NCI-H2196 treated with DMSO at 0.1 percent for 48 hours (cell line): ENCODE measurements around the gene GLRX5.
A peak's percentile ranks its signal among the peaks of the same experiment; 100 is the strongest.
"Not testable (repeated sequence)": the region's sequence is repeated elsewhere in the genome, so short reads cannot be mapped to it uniquely, and the experiment has no call there.

Source experiments
- DNase-seq: peaks from one replicate; lab custom pipeline; 2025; ENCODE audit not compliant: unreplicated experiment; lab: John Stamatoyannopoulos, UW

The GLRX5 gene

DNA sequence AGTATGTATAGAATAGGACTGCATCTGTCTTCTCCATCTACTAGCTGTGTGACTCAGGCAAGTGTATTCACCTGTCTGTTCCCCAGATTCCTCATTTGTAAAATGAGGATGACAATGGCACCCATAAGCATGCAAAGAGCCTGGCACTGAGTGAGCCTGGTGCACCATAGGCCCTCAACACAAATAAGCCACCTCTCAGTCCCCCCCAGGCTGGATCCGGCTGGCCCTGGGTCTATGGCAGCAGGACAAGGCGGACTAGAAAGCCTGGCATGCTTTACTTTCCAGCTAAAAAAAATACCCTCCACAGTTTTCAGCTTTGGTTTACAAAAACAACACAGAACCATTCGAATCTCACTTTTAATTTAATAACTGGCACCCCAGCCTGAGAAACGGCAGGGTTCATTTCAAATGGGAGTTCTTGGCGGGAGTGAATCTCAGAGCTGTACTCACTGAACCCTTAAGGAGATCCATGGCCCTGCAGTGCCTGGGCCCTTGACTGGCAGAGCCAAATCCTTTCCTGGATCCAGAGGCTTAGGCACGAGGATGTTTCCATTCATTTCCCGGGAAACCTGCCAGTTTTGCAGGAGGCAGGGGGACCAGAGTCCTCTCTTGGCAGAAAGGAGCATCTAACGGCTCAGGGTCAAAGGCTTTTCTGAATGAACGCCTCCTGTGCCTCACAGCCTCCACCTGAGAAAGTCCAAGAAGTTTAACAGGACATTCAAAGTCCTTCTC is 36.1 kb upstream of the GLRX5 start:
- DNase-seq, result no peak

DNA sequence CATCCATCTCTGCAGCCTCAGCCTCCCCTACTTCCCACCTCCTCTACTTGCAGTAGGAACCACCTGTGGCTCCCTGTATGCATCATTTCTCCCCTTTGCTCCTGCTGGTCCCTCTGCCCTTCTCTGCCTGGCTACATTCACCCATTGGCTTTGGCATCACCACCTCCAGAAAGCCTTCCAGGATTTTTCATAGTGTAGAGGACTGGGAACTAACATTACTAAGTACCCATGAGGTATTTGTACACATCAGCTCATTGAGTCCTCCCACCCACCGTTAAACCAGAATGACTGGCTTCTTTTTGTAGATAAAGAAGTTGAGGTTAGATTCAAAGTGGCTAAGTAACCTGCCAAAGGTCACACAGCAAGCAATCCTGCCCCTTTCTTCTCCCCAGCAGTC is 35.5 kb upstream of the GLRX5 start:
- DNase-seq, result no peak

DNA sequence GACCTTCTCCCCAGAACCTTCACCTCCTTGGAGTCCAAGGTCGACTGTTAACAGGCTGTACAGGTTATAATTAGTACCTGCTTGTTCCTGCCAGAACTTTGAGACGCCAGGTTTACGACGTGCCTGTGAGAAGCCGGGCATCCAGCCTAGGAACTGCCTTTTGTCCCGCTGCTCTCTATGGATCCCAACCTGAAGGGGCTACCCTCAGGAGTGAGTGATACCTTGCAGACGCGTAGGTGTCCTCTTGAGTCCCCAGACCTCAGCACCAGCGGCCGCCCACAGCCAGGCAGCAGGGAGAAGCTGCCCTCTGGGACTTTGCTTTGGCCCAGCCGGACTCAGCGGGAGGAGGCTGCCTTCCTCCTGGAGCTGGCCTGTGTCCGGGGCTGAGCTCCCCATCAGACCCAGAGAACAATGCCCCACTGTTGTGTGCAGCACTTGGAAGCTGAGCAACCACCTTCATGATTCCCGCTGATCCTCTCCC is 34.6 kb upstream of the GLRX5 start:
- DNase-seq, result no peak

- no peak for DNase-seq
Measured at GRCh38 chr14:95500772-95501401, 34.0 kb upstream of the GLRX5 start.

DNA sequence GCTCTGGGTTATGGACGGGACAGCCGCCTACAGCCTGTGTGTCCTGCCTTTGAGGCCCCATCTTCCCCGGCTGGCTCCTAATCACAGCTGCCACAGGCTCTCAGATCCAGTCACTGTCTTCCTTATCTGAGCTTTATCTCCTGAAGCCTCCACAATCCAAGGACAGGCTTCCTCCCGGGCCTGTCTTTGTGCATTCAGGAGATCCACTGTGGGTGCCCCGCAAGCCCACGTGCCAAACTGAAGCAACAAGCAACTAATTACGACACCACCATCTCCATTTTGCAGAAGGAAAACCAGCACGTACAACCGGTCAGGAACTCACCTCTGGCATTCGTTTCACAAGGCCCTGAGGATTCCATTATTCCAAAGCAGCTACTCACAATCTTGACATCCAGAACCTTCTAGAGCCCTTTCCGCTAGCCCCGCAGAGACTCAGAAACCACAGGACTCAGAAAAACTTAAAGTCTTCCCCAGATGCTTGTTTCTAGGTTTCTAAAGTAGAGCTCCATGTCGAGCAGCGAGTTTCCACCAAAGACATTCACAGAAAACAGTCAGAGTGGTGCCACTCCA is 32.4 kb upstream of the GLRX5 start:
- DNase-seq, result no peak

- no peak for DNase-seq
Measured at GRCh38 chr14:95503365-95504134, 31.3 kb upstream of the GLRX5 start.

- no peak for DNase-seq
Measured at GRCh38 chr14:95504135-95505029, 30.5 kb upstream of the GLRX5 start.

- DNase-seq, result no peak
Measured at GRCh38 chr14:95505030-95505589, 29.7 kb upstream of the GLRX5 start.

- peak; percentile 2 for DNase-seq
Measured at GRCh38 chr14:95507174-95507573, 27.7 kb upstream of the GLRX5 start.

- DNase-seq, result peak; percentile 26
Measured at GRCh38 chr14:95507701-95508103, 27.1 kb upstream of the GLRX5 start.

DNA sequence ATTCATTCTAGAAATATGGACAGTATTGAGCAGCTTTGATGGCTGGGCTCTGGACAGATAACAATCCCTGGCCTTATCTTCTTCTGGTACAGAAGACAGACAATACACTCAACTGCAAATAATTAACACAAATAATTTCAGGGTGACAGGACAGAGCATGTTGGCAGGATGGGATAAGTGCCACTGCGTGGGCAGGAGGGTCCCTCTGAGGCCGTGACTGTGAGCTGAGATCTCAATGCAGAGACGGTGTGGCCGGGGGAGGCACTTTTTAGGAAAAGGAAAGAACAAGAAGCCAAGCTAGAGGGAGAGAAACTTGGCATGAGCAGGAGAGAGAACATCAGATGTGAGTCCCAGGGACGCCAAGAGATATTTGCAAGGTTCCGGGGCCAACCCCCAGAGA is 26.5 kb upstream of the GLRX5 start:
- DNase-seq, result no peak

DNA sequence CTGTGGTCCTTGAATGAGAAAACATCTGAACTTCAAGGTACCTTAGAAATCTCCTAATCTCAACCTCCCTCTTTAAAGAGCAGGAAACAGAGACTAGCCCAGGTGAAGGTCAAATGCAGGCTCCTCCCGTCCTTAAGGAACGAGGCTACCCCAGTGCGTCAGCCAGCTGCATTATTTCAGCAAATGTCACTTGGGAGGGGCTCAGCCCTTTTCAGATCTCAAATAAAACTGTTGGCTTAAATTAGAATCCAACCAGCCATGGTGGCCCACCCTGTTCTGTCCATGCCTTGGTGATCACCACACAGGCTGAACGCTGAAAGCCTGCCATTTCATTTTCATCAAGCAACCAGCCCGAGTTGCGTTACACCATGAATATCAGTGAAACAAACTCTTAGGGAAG is 25.4 kb upstream of the GLRX5 start:
- DNase-seq, result no peak

DNA sequence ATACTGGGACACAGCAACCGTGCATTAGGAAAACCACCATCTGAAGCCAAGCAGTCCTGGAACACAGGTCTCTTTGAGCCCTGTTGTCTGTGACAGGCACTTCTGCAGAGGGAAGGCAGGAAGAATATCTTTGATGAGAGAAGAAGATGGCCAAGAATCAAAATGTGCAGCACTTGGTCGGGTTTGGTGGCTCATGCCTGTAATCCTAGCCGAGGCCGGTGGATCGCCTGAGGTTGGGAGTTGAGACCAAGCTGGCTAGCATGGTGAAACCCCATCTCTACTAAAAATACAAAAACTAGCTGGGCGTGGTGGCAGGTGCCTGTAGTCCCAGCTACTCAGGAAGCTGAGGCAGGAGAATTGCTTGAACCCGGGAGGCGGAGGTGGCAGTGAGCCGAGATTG is 24.5 kb upstream of the GLRX5 start:
- DNase-seq, result not testable (repeated sequence)

GRCh38 chr14:95510804-95511203 is 24.0 kb upstream of the GLRX5 start:
- DNase-seq, result no peak

- no peak for DNase-seq
Measured at GRCh38 chr14:95511687-95512086, 23.2 kb upstream of the GLRX5 start.

GRCh38 chr14:95513291-95513690 is 21.6 kb upstream of the GLRX5 start:
- no peak for DNase-seq

- DNase-seq, result peak; percentile 39
Measured at GRCh38 chr14:95514131-95515079, 20.4 kb upstream of the GLRX5 start.

GRCh38 chr14:95515080-95515489 is 19.8 kb upstream of the GLRX5 start:
- no peak for DNase-seq
